HepG2 (cell line): ENCODE data around the gene PPP2R5D. TPM values are rescaled to one million over a fixed set of nuclear protein-coding genes. Genes with fewer than 3 reads are reported as not detected.

ENCODE experiments used
- BRCA1 ChIP-seq: sonication (generic); formaldehyde crosslinking; IDR thresholded peaks from 2 replicates; pipeline ENCODE4 v1.4.0; 2020; ENCODE audit warnings: missing genetic modification reagents
- FOXO4 ChIP-seq: sonication (generic); formaldehyde crosslinking; conservative IDR thresholded peaks from 2 replicates; pipeline ENCODE4 v1.8.1; 2023; ENCODE audit warnings: missing genetic modification reagents
- GFI1 ChIP-seq: sonication (generic); formaldehyde crosslinking; IDR thresholded peaks from 2 replicates; pipeline ENCODE4 v1.5.0; 2020; ENCODE audit warnings: missing genetic modification reagents, mild to moderate bottlenecking, borderline replicate concordance
- HES4 ChIP-seq: sonication (generic); formaldehyde crosslinking; IDR thresholded peaks from 2 replicates; pipeline ENCODE4 v1.9.0; 2021; ENCODE audit warnings: mild to moderate bottlenecking, missing genetic modification reagents, borderline replicate concordance
- IKZF4 ChIP-seq: sonication (generic); formaldehyde crosslinking; IDR thresholded peaks from 2 replicates; pipeline ENCODE4 v1.5.1; 2020; ENCODE audit warnings: borderline replicate concordance, mild to moderate bottlenecking, low read depth, missing genetic modification reagents; ENCODE audit errors: not compliant biosample characterization
- KDM3A ChIP-seq: IDR thresholded peaks from 2 replicates; pipeline ENCODE4 v1.6.1; 2018; ENCODE audit warnings: low read depth, missing compliant biosample characterization
- MTA1 ChIP-seq: sonication (generic); formaldehyde crosslinking; IDR thresholded peaks from 2 replicates; pipeline ENCODE4 v1.4.0; 2020; ENCODE audit warnings: missing genetic modification reagents, mild to moderate bottlenecking, borderline replicate concordance
- NFE2L1 ChIP-seq: sonication (generic); formaldehyde crosslinking; IDR thresholded peaks from 2 replicates; pipeline ENCODE4 v1.4.0; 2020; ENCODE audit warnings: missing genetic modification reagents, mild to moderate bottlenecking, borderline replicate concordance
- POGK ChIP-seq: sonication (generic); formaldehyde crosslinking; conservative IDR thresholded peaks from 2 replicates; pipeline ENCODE4 v1.8.0; 2022; ENCODE audit warnings: mild to moderate bottlenecking, moderate library complexity, missing genetic modification reagents
- PRDM4 ChIP-seq: sonication (generic); formaldehyde crosslinking; IDR thresholded peaks from 2 replicates; pipeline ENCODE4 v1.9.0; 2021; ENCODE audit warnings: missing genetic modification reagents, borderline replicate concordance
- RARG ChIP-seq: sonication (generic); formaldehyde crosslinking; IDR thresholded peaks from 2 replicates; pipeline ENCODE4 v1.4.0; 2020; ENCODE audit warnings: low read depth, mild to moderate bottlenecking, missing genetic modification reagents
- SRY ChIP-seq: sonication (generic); formaldehyde crosslinking; IDR thresholded peaks from 2 replicates; pipeline ENCODE4 v1.8.0; 2022; ENCODE audit warnings: mild to moderate bottlenecking, missing genetic modification reagents
- WIZ ChIP-seq: sonication (generic); formaldehyde crosslinking; IDR thresholded peaks from 2 replicates; pipeline ENCODE4 v1.5.1; 2020; ENCODE audit warnings: mild to moderate bottlenecking, missing genetic modification reagents
- ZBTB7A ChIP-seq: sonication (generic); formaldehyde crosslinking; IDR thresholded peaks from 2 replicates; pipeline ENCODE4 v1.8.0; 2022; ENCODE audit warnings: mild to moderate bottlenecking, missing genetic modification reagents
- ZEB1 ChIP-seq: IDR thresholded peaks from 2 replicates; pipeline ENCODE4 v1.6.1; 2012; ENCODE audit warnings: mild to moderate bottlenecking, low read depth, inconsistent platforms; ENCODE audit not compliant: insufficient replicate concordance
- ZNF101 ChIP-seq: sonication (generic); formaldehyde crosslinking; IDR thresholded peaks from 2 replicates; pipeline ENCODE4 v1.4.0; 2020; ENCODE audit warnings: mild to moderate bottlenecking, low read depth, missing genetic modification reagents, borderline replicate concordance
- ZNF121 ChIP-seq: sonication (generic); formaldehyde crosslinking; IDR thresholded peaks from 2 replicates; pipeline ENCODE4 v1.5.0; 2020; ENCODE audit warnings: mild to moderate bottlenecking, missing genetic modification reagents
- ZNF264 ChIP-seq: sonication (generic); formaldehyde crosslinking; IDR thresholded peaks from 2 replicates; pipeline ENCODE4 v1.4.0; 2020; ENCODE audit warnings: missing genetic modification reagents
- ZNF503 ChIP-seq: sonication (generic); formaldehyde crosslinking; IDR thresholded peaks from 2 replicates; pipeline ENCODE4 v1.4.0; 2020; ENCODE audit warnings: missing genetic modification reagents
- ZNF768 ChIP-seq: sonication (generic); formaldehyde crosslinking; IDR thresholded peaks from 2 replicates; pipeline ENCODE4 v1.4.0; 2020; ENCODE audit warnings: missing genetic modification reagents
- polyA plus RNA-seq, 8 experiments: library from polyadenylated mRNA; depleted of rRNA in 3 of 8; stranded (reverse) in 7 of 8; unstranded in 1 of 8; fragments of >200 nt; fragmentation: Illumina TruSeq in 4 of 8; extraction: Trizol in 4 of 8; gene quantifications; 2 replicates each; pipeline versions ENCODE4 v1.2.1 to v1.2.3, GENCODE V29; 2011 to 2016; ENCODE audit warnings: low read depth in 4 of 8, missing spikeins in 1 of 8, mixed read lengths in 1 of 8; ENCODE audit not compliant: insufficient read depth in 1 of 8
- total RNA-seq, 5 experiments: library from RNA; depleted of rRNA; stranded (reverse); fragments of >200 nt; fragmentation: Illumina TruSeq; extraction: Trizol; gene quantifications; 2 replicates each; pipeline ENCODE4 v1.2.3, GENCODE V29; 2016; ENCODE audit warnings: low read depth in 1 of 5

Gene PPP2R5D
- total and polyA plus RNA-seq, 2 of the 13 experiments (the other 11 are each of a cell fraction or from before 2014, with no cell fraction given), result 53.7 to 60.4 TPM

- TF ChIP-seq IKZF4 (CRISPR knock-in tag) (no peak), HES4 (CRISPR knock-in tag) (0 out of 2 replicates have a peak, but pooled peaks have one; percentile 57), POGK (CRISPR knock-in tag) (no peak), ZNF121 (peak; percentile 82), MTA1 (CRISPR knock-in tag) (no peak), ZBTB7A (CRISPR knock-in tag) (no peak), ZNF101 (CRISPR knock-in tag) (no peak), ZNF264 (CRISPR knock-in tag) (0 out of 2 replicates have a peak, but pooled peaks have one; percentile 23), RARG (no peak; the same call in 1 of the 2 replicates), PRDM4 (CRISPR knock-in tag) (no peak), GFI1 (CRISPR knock-in tag) (no peak), ZNF768 (CRISPR knock-in tag) (peak; percentile 87), NFE2L1 (CRISPR knock-in tag) (peak; percentile 43; the same call in 1 of the 2 replicates), KDM3A (CRISPR knock-in tag) (no peak; the same call in 1 of the 2 replicates), WIZ (CRISPR knock-in tag) (0 out of 2 replicates have a peak, but pooled peaks have one; percentile 54), SRY (peak; percentile 51; the same call in 1 of the 2 replicates), BRCA1 (peak; percentile 16; the same call in 1 of the 2 replicates), FOXO4 (CRISPR knock-in tag) (no peak), ZNF503 (peak; percentile 84), ZEB1 (peak; percentile 86)
Measured at GRCh38 chr6:43059168-43060033, 75.0 kb downstream of the PPP2R5D start, which contains the start of the genes KLC4 and MRPL2 (continued).
